ENCODE results near the gene ACKR3. TPM values are rescaled to one million over a fixed set of nuclear protein-coding genes. Genes with fewer than 3 reads are reported as not detected.

Gene ACKR3
- total and polyA plus RNA-seq, 10 of the 15 experiments (the other 5 are each of a cell fraction or from before 2014, with no cell fraction given) = 3.0 to 154 (median 6.4) TPM

- no peaks in the 10 kb centered on the region for H3K79me2 ChIP-seq (ENCODE audit: control insufficient read depth, insufficient read depth, low read length)
- in situ Hi-C loops (cut with MboI) (no loop called here), intact Hi-C loops (cut with micrococcal nuclease; ENCODE audit: unreplicated experiment) (no loop called here)
- SMC1A ChIA-PET (ENCODE audit: uncharacterized antibody, unreplicated experiment) = no interaction called here
- TF ChIP-seq EED (IDR thresholded peaks at IDR 0.05; ENCODE audit: low read depth) (no peak), SRF (IDR thresholded peaks at IDR 0.05; ENCODE audit: low read depth in 2 of 2, low read length in 2 of 2) (no peak), RAD51 (IDR thresholded peaks at IDR 0.05) (no peak), MEF2B (IDR thresholded peaks at IDR 0.05; ENCODE audit: partially characterized antibody, poor library complexity, severe bottlenecking) (no peak), POLR2A (IDR thresholded peaks at IDR 0.05; ENCODE audit: low read depth, low read length) (no peak), ETV6 (conservative IDR thresholded peaks at IDR 0.05 in 1 of 2, IDR thresholded peaks at IDR 0.05 in 1 of 2; ENCODE audit: borderline replicate concordance in 1 of 2, low read depth in 1 of 2) (no peak), NRF1 (conservative IDR thresholded peaks at IDR 0.05; ENCODE audit: low read depth, low read length) (no peak)
- no peaks in the 10 kb centered on the region for H3K4me1 ChIP-seq (ENCODE audit: control insufficient read depth, insufficient read depth, low read length)
- no peaks in the 10 kb centered on the region; the same call in 2 of the 3 replicates for H3K9me3 ChIP-seq (replicated peaks; ENCODE audit: control insufficient read depth, insufficient read depth, low read length)
- H3K4me3 ChIP-seq = no peak overlapping the region
- DNase-seq (ENCODE audit: low read depth, low spot score) (no peak), ATAC-seq (no peak), FAIRE-seq (no peak)
- H3K27me3 ChIP-seq (replicated peaks in 1 of 2; ENCODE audit: control insufficient read depth in 2 of 2, insufficient read depth in 2 of 2, low read length in 1 of 2) = no peaks in the 10 kb centered on the region; a peak in 2 of 4 replicates
- no peaks in the 10 kb centered on the region for H3K36me3 ChIP-seq (ENCODE audit: control insufficient read depth in 2 of 2, insufficient read depth in 2 of 2, low read length in 1 of 2)
- RAD21 ChIA-PET (ENCODE audit: unreplicated experiment) = no interaction called here
- no TSS peak for BruUV-seq (replicated peaks)
- H3K27ac ChIP-seq (ENCODE audit: control insufficient read depth, insufficient read depth) = no peak overlapping the region
- no peak overlapping the region for H3K9ac ChIP-seq (ENCODE audit: control insufficient read depth, insufficient read depth, low read length)
- CTCF ChIA-PET = no interaction called here
- H2AFZ ChIP-seq (ENCODE audit: control insufficient read depth, low read depth, low read length) = no peak overlapping the region
- POLR2A ChIA-PET = no interaction called here
- no peak overlapping the region for H3K4me2 ChIP-seq (ENCODE audit: control insufficient read depth, insufficient read depth)
- no peaks in the 10 kb centered on the region for H4K20me1 ChIP-seq (ENCODE audit: control insufficient read depth, insufficient read depth)
- 35% methylated on average over 10 of the region's 10 CpGs for WGBS (ENCODE audit: insufficient coverage, insufficient replicate concordance, low lambda C conversion rate, missing lambda C conversion rate)
These were observed 36.4 kb downstream of the ACKR3 start for GRCh38 chr2:236606023-236606422.

DNA sequence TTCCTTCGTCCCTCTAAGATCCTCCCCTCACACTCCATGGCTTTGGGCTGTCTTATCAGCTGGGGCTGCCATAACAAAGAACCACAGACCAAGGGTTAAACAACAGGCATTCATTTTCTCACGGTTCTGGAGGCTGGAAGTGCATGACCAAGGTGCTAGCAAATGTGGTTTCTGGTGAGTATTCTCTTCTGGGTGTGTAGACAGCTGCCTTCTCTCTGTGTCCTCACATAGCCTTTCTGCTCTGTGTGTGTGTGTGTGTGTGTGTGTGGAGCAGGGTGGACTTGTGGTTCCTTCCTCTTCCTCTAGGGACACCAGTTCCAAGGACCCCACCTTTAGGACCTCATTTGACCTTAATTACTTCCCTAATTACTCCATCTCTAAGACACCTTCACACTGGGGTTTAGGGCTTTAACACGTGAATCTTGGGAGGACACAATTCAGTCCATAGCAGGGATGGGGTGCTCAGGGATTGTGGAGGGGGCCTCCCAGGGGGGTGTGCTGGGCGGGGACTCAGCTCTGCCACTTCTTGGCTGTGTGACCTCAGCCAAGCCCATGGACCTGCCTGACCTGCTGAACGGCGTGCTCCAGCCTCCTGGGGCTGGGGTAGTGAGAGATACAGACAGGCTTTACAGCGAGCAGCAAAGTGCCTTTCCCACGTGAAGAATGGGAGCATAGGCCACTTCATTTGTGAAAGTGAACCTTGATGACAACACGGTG is 38.0 kb downstream of the ACKR3 start:
- H3K4me1 ChIP-seq (ENCODE audit: control insufficient read depth, insufficient read depth, low read length) = no peaks in the 10 kb centered on the region
- no peaks in the 10 kb centered on the region for H3K9me3 ChIP-seq (replicated peaks; ENCODE audit: control insufficient read depth, insufficient read depth, low read length)
- H3K79me2 ChIP-seq (ENCODE audit: control insufficient read depth, insufficient read depth, low read length) = no peaks in the 10 kb centered on the region
- 30% methylated on average over 9 of the region's 9 CpGs for WGBS (ENCODE audit: insufficient coverage, insufficient replicate concordance, low lambda C conversion rate, missing lambda C conversion rate)
- H3K27ac ChIP-seq (ENCODE audit: control insufficient read depth, insufficient read depth) = no peak overlapping the region
- H3K36me3 ChIP-seq (ENCODE audit: control insufficient read depth in 2 of 2, insufficient read depth in 2 of 2, low read length in 1 of 2) = no peaks in the 10 kb centered on the region
- no peak overlapping the region for H3K4me2 ChIP-seq (ENCODE audit: control insufficient read depth, insufficient read depth)
- ChIA-PET POLR2A (no interaction called here), SMC1A (ENCODE audit: uncharacterized antibody, unreplicated experiment) (interaction anchor here (1.2 kb wide), 1 partner anchor 92 kb away, joined by 3 read pairs; no protein-coding TSS in a partner anchor), RAD21 (ENCODE audit: unreplicated experiment) (no interaction called here), CTCF (interaction anchor here (1.1 kb wide), 1 partner anchor 23 kb away, joined by 3 read pairs; no protein-coding TSS in a partner anchor)
- ATAC-seq = peak; percentile 35; the same call in 1 of the 3 replicates
- no peak overlapping the region for H2AFZ ChIP-seq (ENCODE audit: control insufficient read depth, low read depth, low read length)
- no TSS peak for BruUV-seq (replicated peaks)
- no peak for DNase-seq (ENCODE audit: low read depth, low spot score)
- H4K20me1 ChIP-seq (ENCODE audit: control insufficient read depth, insufficient read depth) = no peaks in the 10 kb centered on the region
- intact Hi-C loops (cut with micrococcal nuclease; ENCODE audit: unreplicated experiment) = no loop called here
- in situ Hi-C loops (cut with MboI) = no loop called here
- H3K9ac ChIP-seq (ENCODE audit: control insufficient read depth, insufficient read depth, low read length) = no peak overlapping the region
- TF ChIP-seq ELK1 (IDR thresholded peaks at IDR 0.05; ENCODE audit: low read depth, low read length) (no peak), RUNX3 (IDR thresholded peaks at IDR 0.05; ENCODE audit: low read length) (0 out of 2 replicates have a peak, but pooled peaks have one; percentile 10), CBX5 (IDR thresholded peaks at IDR 0.05; ENCODE audit: low read depth) (no peak), POLR2AphosphoS2 (IDR thresholded peaks at IDR 0.05; ENCODE audit: low read depth, low read length) (no peak)
- H3K4me3 ChIP-seq = no peak overlapping the region
- FAIRE-seq = no peak
- H3K27me3 ChIP-seq (replicated peaks in 1 of 2; ENCODE audit: control insufficient read depth in 2 of 2, insufficient read depth in 2 of 2, low read length in 1 of 2) = peaks cover 0 to 3% of the 10 kb centered on the region in 2 experiments; a peak in 2 of 4 replicates
